Measurements from ENCODE around the gene SEPTIN2.
"Not testable (repeated sequence)": the region's sequence is repeated elsewhere in the genome, so short reads cannot be mapped to it uniquely, and the experiment has no call there.

The SEPTIN2 gene

GRCh38 chr2:241273210-241274020, 42.3 kb upstream of the SEPTIN2 start:
- WGBS, 2 experiments (ENCODE audit: insufficient coverage in 2 of 2) = 75 to 89% methylated on average over 15 to 21 of the region's 21 CpGs
- H3K4me1 ChIP-seq (ENCODE audit: control insufficient read depth, insufficient read depth, low read length, poor library complexity, severe bottlenecking) = peaks cover 35% of the 10 kb centered on the region
- H3K4me3 ChIP-seq (ENCODE audit: extremely low read depth, insufficient read depth, low read length, poor library complexity, severe bottlenecking) = peak overlapping the region; percentile 68
- peak overlapping the region; percentile 82 for H3K27ac ChIP-seq (ENCODE audit: low read depth, low read length, severe bottlenecking)
- peaks cover 25% of the 10 kb centered on the region for H3K36me3 ChIP-seq (ENCODE audit: control insufficient read depth, insufficient read depth, low read length)
- no peaks in the 10 kb centered on the region for H3K9me3 ChIP-seq (ENCODE audit: control insufficient read depth, low read length)

- WGBS, 2 experiments (ENCODE audit: insufficient coverage in 2 of 2) = 86 to 93% methylated on average over 5 of the region's 5 CpGs
- Histone ChIP-seq H3K9me3 (ENCODE audit: control insufficient read depth, low read length) (no peaks in the 10 kb centered on the region), H3K4me3 (ENCODE audit: extremely low read depth, insufficient read depth, low read length, poor library complexity, severe bottlenecking) (no peak overlapping the region), H3K27ac (ENCODE audit: low read depth, low read length, severe bottlenecking) (peak overlapping the region; percentile 16), H3K36me3 (ENCODE audit: control insufficient read depth, insufficient read depth, low read length) (peaks cover 18% of the 10 kb centered on the region), H3K4me1 (ENCODE audit: control insufficient read depth, insufficient read depth, low read length, poor library complexity, severe bottlenecking) (peaks cover 31% of the 10 kb centered on the region)
These were observed 41.6 kb upstream of the SEPTIN2 start for GRCh38 chr2:241274127-241274526.

- peaks cover 25% of the 10 kb centered on the region for H3K4me1 ChIP-seq (ENCODE audit: control insufficient read depth, insufficient read depth, low read length, poor library complexity, severe bottlenecking)
- peaks cover 4% of the 10 kb centered on the region for H3K36me3 ChIP-seq (ENCODE audit: control insufficient read depth, insufficient read depth, low read length)
- no peak overlapping the region for H3K4me3 ChIP-seq (ENCODE audit: extremely low read depth, insufficient read depth, low read length, poor library complexity, severe bottlenecking)
- no peak overlapping the region for H3K27ac ChIP-seq (ENCODE audit: low read depth, low read length, severe bottlenecking)
- no peaks in the 10 kb centered on the region for H3K9me3 ChIP-seq (ENCODE audit: control insufficient read depth, low read length)
- WGBS, 2 experiments (ENCODE audit: insufficient coverage in 2 of 2) = no CpG with 5 or more reads among the region's 1 CpG
These were observed 40.2 kb upstream of the SEPTIN2 start for GRCh38 chr2:241275504-241275903.

- peaks cover 21% of the 10 kb centered on the region for H3K4me1 ChIP-seq (ENCODE audit: control insufficient read depth, insufficient read depth, low read length, poor library complexity, severe bottlenecking)
- H3K27ac ChIP-seq (ENCODE audit: low read depth, low read length, severe bottlenecking) = no peak overlapping the region
- no peaks in the 10 kb centered on the region for H3K9me3 ChIP-seq (ENCODE audit: control insufficient read depth, low read length)
- no peak overlapping the region for H3K4me3 ChIP-seq (ENCODE audit: extremely low read depth, insufficient read depth, low read length, poor library complexity, severe bottlenecking)
- WGBS, 2 experiments (ENCODE audit: insufficient coverage in 2 of 2) = no CpG with 5 or more reads among the region's 1 CpG
- peaks cover 3% of the 10 kb centered on the region for H3K36me3 ChIP-seq (ENCODE audit: control insufficient read depth, insufficient read depth, low read length)
These were observed 39.8 kb upstream of the SEPTIN2 start for GRCh38 chr2:241275910-241276309.

- H3K4me1 ChIP-seq (ENCODE audit: control insufficient read depth, insufficient read depth, low read length, poor library complexity, severe bottlenecking) = peaks cover 12% of the 10 kb centered on the region
- WGBS, 2 experiments (ENCODE audit: insufficient coverage in 2 of 2) = 89 to 95% methylated on average over 6 of the region's 7 CpGs
- not testable (repeated sequence) for H3K4me3 ChIP-seq (ENCODE audit: extremely low read depth, insufficient read depth, low read length, poor library complexity, severe bottlenecking); H3K9me3 ChIP-seq (ENCODE audit: control insufficient read depth, low read length); H3K27ac ChIP-seq (ENCODE audit: low read depth, low read length, severe bottlenecking); H3K36me3 ChIP-seq (ENCODE audit: control insufficient read depth, insufficient read depth, low read length)
These were observed 37.4 kb upstream of the SEPTIN2 start for GRCh38 chr2:241278306-241278705.

- Histone ChIP-seq H3K27ac (ENCODE audit: low read depth, low read length, severe bottlenecking) (peak overlapping the region; percentile 72), H3K4me1 (ENCODE audit: control insufficient read depth, insufficient read depth, low read length, poor library complexity, severe bottlenecking) (peaks cover 10% of the 10 kb centered on the region), H3K9me3 (ENCODE audit: control insufficient read depth, low read length) (no peaks in the 10 kb centered on the region), H3K36me3 (ENCODE audit: control insufficient read depth, insufficient read depth, low read length) (no peaks in the 10 kb centered on the region), H3K4me3 (ENCODE audit: extremely low read depth, insufficient read depth, low read length, poor library complexity, severe bottlenecking) (no peak overlapping the region)
- WGBS, 2 experiments (ENCODE audit: insufficient coverage in 2 of 2) = 70 to 75% methylated on average over 8 of the region's 8 CpGs
These were observed 36.3 kb upstream of the SEPTIN2 start for GRCh38 chr2:241279413-241279812.

- Histone ChIP-seq H3K27ac (ENCODE audit: low read depth, low read length, severe bottlenecking) (peak overlapping the region; percentile 72), H3K4me3 (ENCODE audit: extremely low read depth, insufficient read depth, low read length, poor library complexity, severe bottlenecking) (no peak overlapping the region), H3K36me3 (ENCODE audit: control insufficient read depth, insufficient read depth, low read length) (peaks cover under 1% of the 10 kb centered on the region), H3K9me3 (ENCODE audit: control insufficient read depth, low read length) (no peaks in the 10 kb centered on the region), H3K4me1 (ENCODE audit: control insufficient read depth, insufficient read depth, low read length, poor library complexity, severe bottlenecking) (peaks cover 8% of the 10 kb centered on the region)
- 92 to 100% methylated on average over 2 to 3 of the region's 3 CpGs for WGBS, 2 experiments (ENCODE audit: insufficient coverage in 2 of 2)
These were observed 35.9 kb upstream of the SEPTIN2 start for GRCh38 chr2:241279828-241280227.

- no peak overlapping the region for H3K27ac ChIP-seq (ENCODE audit: low read depth, low read length, severe bottlenecking)
- peaks cover 4% of the 10 kb centered on the region for H3K36me3 ChIP-seq (ENCODE audit: control insufficient read depth, insufficient read depth, low read length)
- peaks cover 8% of the 10 kb centered on the region for H3K4me1 ChIP-seq (ENCODE audit: control insufficient read depth, insufficient read depth, low read length, poor library complexity, severe bottlenecking)
- 93% methylated on average over 2 of the region's 4 CpGs; no CpG with 5 or more reads in 1 of the 2 experiments for WGBS, 2 experiments (ENCODE audit: insufficient coverage in 2 of 2)
- H3K9me3 ChIP-seq (ENCODE audit: control insufficient read depth, low read length) = no peaks in the 10 kb centered on the region
- H3K4me3 ChIP-seq (ENCODE audit: extremely low read depth, insufficient read depth, low read length, poor library complexity, severe bottlenecking) = no peak overlapping the region
These were observed 35.4 kb upstream of the SEPTIN2 start for GRCh38 chr2:241280291-241280690.

- Histone ChIP-seq H3K4me1 (ENCODE audit: control insufficient read depth, insufficient read depth, low read length, poor library complexity, severe bottlenecking) (peaks cover 8% of the 10 kb centered on the region), H3K36me3 (ENCODE audit: control insufficient read depth, insufficient read depth, low read length) (peaks cover 12% of the 10 kb centered on the region), H3K27ac (ENCODE audit: low read depth, low read length, severe bottlenecking) (no peak overlapping the region), H3K4me3 (ENCODE audit: extremely low read depth, insufficient read depth, low read length, poor library complexity, severe bottlenecking) (no peak overlapping the region), H3K9me3 (ENCODE audit: control insufficient read depth, low read length) (no peaks in the 10 kb centered on the region)
- 79% methylated on average over 2 of the region's 5 CpGs; no CpG with 5 or more reads in 1 of the 2 experiments for WGBS, 2 experiments (ENCODE audit: insufficient coverage in 2 of 2)
These were observed 33.2 kb upstream of the SEPTIN2 start for GRCh38 chr2:241282555-241282954.

- no peak overlapping the region for H3K4me3 ChIP-seq (ENCODE audit: extremely low read depth, insufficient read depth, low read length, poor library complexity, severe bottlenecking)
- 89 to 100% methylated on average over 1 of the region's 1 CpG for WGBS, 2 experiments (ENCODE audit: insufficient coverage in 2 of 2)
- no peaks in the 10 kb centered on the region for H3K4me1 ChIP-seq (ENCODE audit: control insufficient read depth, insufficient read depth, low read length, poor library complexity, severe bottlenecking)
- no peak overlapping the region for H3K27ac ChIP-seq (ENCODE audit: low read depth, low read length, severe bottlenecking)
- peaks cover 35% of the 10 kb centered on the region for H3K36me3 ChIP-seq (ENCODE audit: control insufficient read depth, insufficient read depth, low read length)
- H3K9me3 ChIP-seq (ENCODE audit: control insufficient read depth, low read length) = no peaks in the 10 kb centered on the region
These were observed 30.1 kb upstream of the SEPTIN2 start for GRCh38 chr2:241285596-241285995.
